Loucy (cell line): ENCODE measurements around the gene SLC2A4RG.

Experiments
- CTCF ChIP-seq: fragments of 200-600 bp; sonication (generic); conservative IDR thresholded peaks from 2 replicates; pipeline ENCODE4 v1.5.1; 2014; ENCODE audit warnings: mild to moderate bottlenecking, antibody characterized with exemption, low read length
- EZH2phosphoT487 ChIP-seq: fragments of 200-600 bp; IDR thresholded peaks from 2 replicates; pipeline ENCODE4 v1.6.1; 2018; ENCODE audit warnings: antibody characterized with exemption, mild to moderate bottlenecking, moderate library complexity, borderline replicate concordance

GRCh38 chr20:63711085-63711645, 28.4 kb upstream of the SLC2A4RG start:
- TF ChIP-seq CTCF (no peak), EZH2phosphoT487 (no peak)
